ENCODE data around the gene PMAIP1.

DNA sequence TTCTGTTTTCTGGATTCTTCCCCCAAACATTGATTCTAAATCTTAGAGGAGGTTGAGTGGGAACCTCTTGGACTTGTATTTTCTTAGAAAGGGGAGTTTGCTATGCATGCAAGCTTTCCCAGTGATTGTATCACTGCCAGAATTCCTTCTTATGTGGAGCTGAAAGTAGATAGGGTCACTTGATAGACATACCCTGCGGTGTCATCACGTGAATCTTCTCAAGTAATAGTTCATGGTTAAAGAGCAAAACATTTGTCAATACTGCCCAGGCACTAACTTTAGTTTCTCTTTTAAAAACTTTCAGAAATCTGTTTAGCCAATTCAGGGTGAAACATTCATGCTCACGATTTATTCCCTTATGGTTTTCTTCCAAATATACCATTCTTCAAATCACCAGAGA lies 6.4 kb downstream of the PMAIP1 start:
- TF ChIP-seq, protein P1, sequence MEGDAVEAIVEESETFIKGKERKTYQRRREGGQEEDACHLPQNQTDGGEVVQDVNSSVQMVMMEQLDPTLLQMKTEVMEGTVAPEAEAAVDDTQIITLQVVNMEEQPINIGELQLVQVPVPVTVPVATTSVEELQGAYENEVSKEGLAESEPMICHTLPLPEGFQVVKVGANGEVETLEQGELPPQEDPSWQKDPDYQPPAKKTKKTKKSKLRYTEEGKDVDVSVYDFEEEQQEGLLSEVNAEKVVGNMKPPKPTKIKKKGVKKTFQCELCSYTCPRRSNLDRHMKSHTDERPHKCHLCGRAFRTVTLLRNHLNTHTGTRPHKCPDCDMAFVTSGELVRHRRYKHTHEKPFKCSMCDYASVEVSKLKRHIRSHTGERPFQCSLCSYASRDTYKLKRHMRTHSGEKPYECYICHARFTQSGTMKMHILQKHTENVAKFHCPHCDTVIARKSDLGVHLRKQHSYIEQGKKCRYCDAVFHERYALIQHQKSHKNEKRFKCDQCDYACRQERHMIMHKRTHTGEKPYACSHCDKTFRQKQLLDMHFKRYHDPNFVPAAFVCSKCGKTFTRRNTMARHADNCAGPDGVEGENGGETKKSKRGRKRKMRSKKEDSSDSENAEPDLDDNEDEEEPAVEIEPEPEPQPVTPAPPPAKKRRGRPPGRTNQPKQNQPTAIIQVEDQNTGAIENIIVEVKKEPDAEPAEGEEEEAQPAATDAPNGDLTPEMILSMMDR (IDR thresholded peaks at IDR 0.05): no peak
- no peak for TF ChIP-seq POLR2A (IDR thresholded peaks at IDR 0.05)
